ENCODE data around the gene TREH. TPM values are rescaled to one million over a fixed set of nuclear protein-coding genes. Genes with fewer than 3 reads are reported as not detected.

TREH gene
- total RNA-seq, 2 experiments from 2014 or later: not detected

GRCh38 chr11:118636569-118637290 is 42.7 kb downstream of the TREH start:
- ChIA-PET POLR2A (no interaction called here), CTCF (interaction anchor here (0.6 to 1.2 kb wide), 3 partner anchors 10 to 320 kb away, joined by 3 read pairs; no protein-coding TSS in a partner anchor)

GRCh38 chr11:118635642-118636041 is 43.8 kb downstream of the TREH start:
- ChIA-PET POLR2A (interaction anchor here (0.5 kb wide), 1 partner anchor 211 kb away, joined by 3 read pairs; no protein-coding TSS in a partner anchor), CTCF (no interaction called here)

DNA sequence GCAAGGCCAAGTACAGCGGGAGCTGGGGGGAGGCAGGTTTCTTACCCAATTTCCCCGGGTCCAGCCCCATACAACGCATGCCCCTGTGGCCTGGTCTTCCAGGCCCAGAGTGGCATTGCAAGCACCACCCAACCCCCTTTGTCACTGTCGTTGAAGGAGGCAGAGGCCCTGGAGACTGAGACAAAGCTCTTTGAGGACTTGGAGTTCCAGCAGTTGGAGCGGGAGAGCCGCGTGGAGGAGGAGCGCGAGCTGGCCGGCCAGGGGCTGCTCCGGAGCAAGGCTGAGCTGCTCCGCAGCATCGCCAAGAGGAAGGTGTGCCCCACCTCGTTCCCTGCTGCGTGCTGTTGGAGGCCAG is 44.2 kb downstream of the TREH start:
- POLR2A ChIA-PET: interaction anchor here (0.6 kb wide), 2 partner anchors 213 to 331 kb away, joined by 5 to 7 read pairs; no protein-coding TSS in a partner anchor
- CTCF ChIA-PET: no interaction called here

DNA sequence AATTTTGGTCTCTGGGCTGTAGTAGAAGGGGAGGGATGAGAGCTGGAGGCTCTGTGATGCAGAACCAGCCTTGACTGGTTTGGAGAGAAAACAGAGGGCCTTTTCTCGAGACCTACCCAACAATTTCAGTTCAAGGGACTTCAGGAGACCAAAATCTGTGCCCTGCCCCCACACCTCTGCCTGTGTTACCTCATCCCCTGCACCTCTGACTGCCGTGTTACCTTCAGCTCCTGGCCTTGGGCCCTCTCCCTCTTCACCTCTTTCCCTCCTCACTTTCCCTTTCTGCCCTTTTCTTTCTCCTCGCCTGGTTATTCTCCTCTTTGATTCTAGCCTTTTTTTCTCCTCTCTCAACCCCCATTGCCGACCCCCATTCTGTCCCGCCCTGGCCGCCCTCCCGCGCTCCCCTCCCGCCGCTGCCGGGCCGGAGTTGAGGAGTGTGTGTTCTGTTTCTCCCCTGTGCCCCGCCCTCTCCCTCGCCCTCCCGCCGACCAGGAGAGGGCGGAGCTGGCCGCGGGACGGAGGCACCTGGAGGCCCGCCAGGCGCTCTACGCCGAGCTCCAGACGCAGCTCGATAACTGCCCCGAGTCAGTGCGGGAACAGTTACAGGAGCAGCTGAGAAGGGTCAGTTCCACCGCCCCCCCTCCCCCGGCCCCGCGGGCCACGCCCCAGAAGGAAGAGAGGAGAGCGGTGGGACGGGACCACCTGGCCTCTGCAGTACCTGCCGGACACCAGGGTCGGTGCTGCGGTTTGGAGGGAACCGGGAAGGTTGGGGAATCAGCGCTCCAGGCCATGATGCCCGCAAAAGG is 44.8 kb downstream of the TREH start:
- CTCF ChIA-PET: no interaction called here
- POLR2A ChIA-PET: interaction anchor here (0.6 kb wide), 2 partner anchors 213 to 332 kb away, joined by 5 to 7 read pairs; no protein-coding TSS in a partner anchor

- ChIA-PET CTCF (no interaction called here), POLR2A (no interaction called here)
Measured at GRCh38 chr11:118633979-118634378, 45.5 kb downstream of the TREH start.

GRCh38 chr11:118633319-118633690 is 46.1 kb downstream of the TREH start:
- CTCF ChIA-PET: no interaction called here

DNA sequence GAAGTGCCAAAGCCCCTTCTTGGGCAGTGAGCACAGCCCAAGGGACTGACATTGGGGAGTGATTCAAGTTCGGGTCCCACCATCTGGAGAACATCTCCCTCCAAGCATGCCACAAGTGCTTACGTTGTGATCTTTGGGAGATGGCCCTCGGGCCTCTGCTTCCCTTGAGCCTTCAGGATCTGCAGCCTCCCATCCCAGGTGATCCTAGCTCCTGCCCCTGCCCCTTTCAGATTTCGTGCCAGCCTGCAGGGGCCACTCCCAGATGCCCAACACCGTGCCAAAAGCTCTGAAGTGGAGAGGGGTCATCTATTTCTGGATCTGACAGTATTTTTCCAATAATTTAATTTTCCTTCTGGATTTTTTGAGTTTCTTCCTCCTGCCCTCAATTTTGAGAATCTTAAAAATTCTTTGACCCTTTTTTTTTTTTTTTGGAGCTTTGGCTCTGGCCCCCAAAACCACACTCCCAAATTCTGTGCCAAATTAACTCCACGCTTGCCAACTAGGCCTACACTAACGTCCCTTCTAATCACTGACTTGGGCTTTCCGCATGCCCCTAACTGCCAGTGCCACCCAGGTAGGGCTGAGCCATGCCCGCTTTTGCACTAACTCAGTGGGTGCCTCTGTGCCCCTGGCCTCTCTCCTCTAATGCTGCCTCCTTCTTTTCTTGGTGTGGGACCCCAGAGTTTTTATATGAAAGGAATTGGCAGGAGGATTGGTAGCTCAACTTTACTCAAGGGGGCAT is 46.7 kb downstream of the TREH start:
- ChIA-PET CTCF (interaction anchor here (0.7 kb wide), 1 partner anchor 554 kb away, joined by 5 read pairs; no protein-coding TSS in a partner anchor), POLR2A (no interaction called here)

More at GRCh38 chr11:118633319-118633690, 46.1 kb downstream of the TREH start:
- POLR2A ChIA-PET: no interaction called here

- ChIA-PET CTCF (no interaction called here), POLR2A (no interaction called here)
Measured at GRCh38 chr11:118631142-118631909, 48.1 kb downstream of the TREH start.

DNA sequence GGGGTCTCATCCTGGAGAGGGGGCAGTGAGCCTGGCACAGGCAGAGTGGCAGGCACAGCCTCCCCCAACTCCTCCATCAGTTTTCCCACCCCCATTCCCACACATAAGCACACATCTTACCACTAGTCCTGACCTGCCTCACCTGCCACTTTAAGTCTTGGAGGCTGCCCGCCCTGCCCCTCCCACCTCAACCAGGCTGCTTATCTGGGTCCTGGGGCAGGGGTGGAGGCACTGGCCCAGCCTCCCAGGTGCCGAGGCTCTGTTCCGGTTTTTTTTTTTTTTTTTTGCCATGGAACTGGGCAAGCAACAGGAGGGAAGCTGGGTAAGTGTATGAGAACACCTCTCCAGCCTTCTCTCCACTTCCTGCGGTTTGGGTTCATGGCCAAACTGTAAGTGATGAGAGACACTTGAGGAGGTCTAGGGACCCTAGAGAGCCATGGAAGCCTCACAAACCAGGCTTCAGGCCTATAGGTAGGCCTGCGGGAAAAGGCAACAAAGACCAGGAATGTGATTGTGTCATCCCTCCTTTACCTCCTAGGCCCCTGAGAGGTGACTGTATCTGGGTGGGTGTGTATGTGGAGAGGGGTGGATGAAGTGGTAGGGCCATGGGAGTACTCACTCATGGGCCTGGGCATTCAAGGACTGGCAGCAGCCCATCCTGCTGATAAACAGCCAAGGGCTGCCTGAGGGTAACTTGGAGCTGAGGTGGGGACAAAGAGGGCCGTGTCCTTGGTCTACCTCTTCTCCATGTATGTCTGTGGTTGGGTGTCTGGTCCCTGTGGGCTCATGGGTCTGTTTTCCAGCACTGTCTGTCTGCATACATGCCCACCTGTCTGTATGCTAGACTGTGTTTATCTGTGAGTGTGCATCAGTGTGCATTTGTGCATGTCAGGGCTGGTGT is 49.4 kb downstream of the TREH start:
- CTCF ChIA-PET: no interaction called here
- POLR2A ChIA-PET: no interaction called here

GRCh38 chr11:118628861-118629549 is 50.4 kb downstream of the TREH start:
- POLR2A ChIA-PET: no interaction called here
- CTCF ChIA-PET: no interaction called here

- POLR2A ChIA-PET: no interaction called here
- CTCF ChIA-PET: interaction anchor here (0.6 kb wide), 1 partner anchor 422 kb away, joined by 3 read pairs; no protein-coding TSS in a partner anchor
Measured at GRCh38 chr11:118628432-118628831, 51.0 kb downstream of the TREH start.

DNA sequence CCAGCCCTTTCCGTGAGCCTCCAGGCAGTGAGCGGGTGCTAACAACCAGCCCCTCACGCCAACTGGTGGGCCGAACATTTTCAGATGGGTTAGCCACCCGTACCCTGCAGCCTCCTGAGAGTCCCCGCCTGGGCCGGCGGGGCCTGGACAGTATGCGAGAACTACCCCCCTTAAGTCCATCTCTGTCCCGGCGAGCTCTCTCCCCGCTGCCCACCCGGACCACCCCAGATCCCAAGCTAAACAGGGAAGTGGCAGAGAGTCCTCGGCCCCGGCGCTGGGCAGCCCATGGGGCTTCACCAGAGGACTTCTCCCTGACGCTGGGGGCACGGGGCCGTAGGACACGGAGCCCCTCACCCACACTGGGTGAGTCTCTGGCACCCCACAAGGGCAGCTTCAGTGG is 51.4 kb downstream of the TREH start:
- POLR2A ChIA-PET: no interaction called here
- CTCF ChIA-PET: interaction anchor here (0.6 to 1.4 kb wide), 2 partner anchors 17 to 422 kb away, joined by 3 read pairs; no protein-coding TSS in a partner anchor

DNA sequence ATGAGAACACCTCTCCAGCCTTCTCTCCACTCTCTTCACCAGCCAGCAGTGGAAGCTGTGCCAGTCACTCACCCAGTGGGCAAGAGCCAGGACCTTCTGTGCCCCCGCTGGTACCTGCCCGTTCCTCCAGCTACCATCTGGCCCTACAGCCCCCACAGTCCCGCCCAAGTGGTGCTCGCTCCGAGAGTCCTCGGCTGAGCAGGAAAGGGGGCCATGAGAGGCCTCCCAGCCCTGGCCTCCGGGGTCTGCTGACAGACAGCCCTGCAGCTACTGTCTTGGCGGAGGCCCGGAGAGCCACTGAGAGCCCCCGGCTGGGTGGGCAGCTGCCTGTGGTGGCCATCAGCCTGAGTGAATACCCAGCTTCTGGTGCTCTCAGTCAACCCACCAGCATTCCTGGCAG is 51.9 kb downstream of the TREH start:
- POLR2A ChIA-PET: no interaction called here
- CTCF ChIA-PET: interaction anchor here (1.4 kb wide), 1 partner anchor 16 kb away, joined by 3 read pairs; no protein-coding TSS in a partner anchor

- ChIA-PET POLR2A (no interaction called here), CTCF (interaction anchor here (0.5 kb wide), 1 partner anchor 374 kb away, joined by 3 read pairs; no protein-coding TSS in a partner anchor)
Measured at GRCh38 chr11:118625976-118626375, 53.5 kb downstream of the TREH start.

DNA sequence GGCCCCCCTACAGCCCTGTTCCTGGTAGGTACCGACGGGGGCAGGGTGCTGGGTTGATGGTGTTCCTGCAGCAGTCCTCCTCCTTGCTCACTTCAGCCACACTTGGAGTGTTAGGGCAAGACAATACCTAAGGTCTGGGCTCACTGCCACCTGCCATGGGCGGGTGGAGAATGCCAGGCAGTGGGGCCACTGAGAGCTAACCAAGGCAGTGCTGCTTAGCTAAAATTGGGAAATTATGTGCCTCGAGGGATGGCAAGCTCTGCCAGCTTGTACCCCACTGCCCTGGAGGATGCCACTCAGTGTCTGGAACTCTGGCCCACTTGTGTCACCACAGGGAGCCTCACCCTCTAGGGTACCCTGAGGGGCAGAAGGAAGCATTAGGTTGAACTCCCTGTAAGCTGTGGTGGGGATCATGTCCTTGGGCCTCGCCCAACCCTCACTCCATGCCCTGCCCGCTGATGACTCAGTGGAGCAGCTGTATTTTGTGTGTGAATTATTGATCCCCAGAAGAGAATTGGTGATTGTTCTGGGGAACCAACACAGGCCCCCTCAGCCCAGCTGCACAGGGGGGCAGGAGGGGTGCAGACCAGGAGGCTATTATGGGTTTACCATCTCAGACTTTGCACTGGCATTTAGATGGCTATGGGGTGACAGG is 54.3 kb downstream of the TREH start:
- ChIA-PET CTCF (interaction anchor here (0.5 kb wide), 1 partner anchor 375 kb away, joined by 3 read pairs; no protein-coding TSS in a partner anchor), POLR2A (interaction anchor here (0.6 kb wide), 2 partner anchors 119 to 303 kb away, joined by 3 to 4 read pairs; no protein-coding TSS in a partner anchor)

- CTCF ChIA-PET: no interaction called here
- POLR2A ChIA-PET: interaction anchor here (0.8 kb wide), 1 partner anchor 35 kb away, joined by 3 read pairs; no protein-coding TSS in a partner anchor
Measured at GRCh38 chr11:118623269-118623655, 56.2 kb downstream of the TREH start.

All from activated CD8-positive, alpha-beta memory T cell treated with anti-CD3 and anti-CD28 coated beads for 36 hours (primary cell).